Esophagus (tissue), 2 donors: ENCODE data around the gene GLIPR1. TPM values are rescaled to one million over a fixed set of nuclear protein-coding genes. Genes with fewer than 3 reads are reported as not detected.

ENCODE experiments used
- H3K27ac ChIP-seq, 2 donors: one replicate each; pipeline ENCODE4 v1.5.1; 2013; ENCODE audit warnings: low read depth in 2 of 2, mild to moderate bottlenecking in 2 of 2, inconsistent platforms in 1 of 2, low read length in 1 of 2, moderate library complexity in 1 of 2
- H3K27me3 ChIP-seq, 2 donors: one replicate each; pipeline ENCODE4 v1.6.1; 2013; ENCODE audit warnings: low read length in 2 of 2, control low read depth in 1 of 2, mild to moderate bottlenecking in 1 of 2; ENCODE audit not compliant: insufficient read depth in 2 of 2, control insufficient read depth in 1 of 2
- H3K36me3 ChIP-seq, 2 donors: one replicate each; pipeline ENCODE4 v1.6.1; 2013; ENCODE audit warnings: low read length in 1 of 2; ENCODE audit not compliant: control insufficient read depth in 2 of 2, insufficient read depth in 2 of 2
- H3K4me1 ChIP-seq, 2 donors: one replicate each; pipeline ENCODE4 v1.6.1; 2013; ENCODE audit warnings: low read length in 1 of 2; ENCODE audit not compliant: control insufficient read depth in 2 of 2, insufficient read depth in 2 of 2
- H3K4me3 ChIP-seq, 2 donors: one replicate each; pipeline ENCODE4 v1.5.1; 2013; ENCODE audit warnings: low read length in 2 of 2, mild to moderate bottlenecking in 2 of 2, low read depth in 1 of 2, moderate library complexity in 1 of 2
- H3K9me3 ChIP-seq, 2 donors: one replicate each; pipeline ENCODE4 v1.6.1; 2013; ENCODE audit warnings: mild to moderate bottlenecking in 2 of 2, low read depth in 1 of 2, low read length in 1 of 2, moderate library complexity in 1 of 2; ENCODE audit not compliant: control insufficient read depth in 2 of 2, insufficient read depth in 1 of 2
- WGBS, 2 donors: extraction: QIAGEN DNeasy Blood & Tissue Kit; methylation state at CpG; one replicate each; pipeline ENCODE4 v1.1.7; 2013; 5-methylcytosine and 5-hydroxymethylcytosine counted together
- polyA plus RNA-seq, 2 donors: library from polyadenylated mRNA; stranded (reverse); fragments of 200-250 nt; gene quantifications; one replicate each; pipeline ENCODE4 v1.2.3, GENCODE V29; 2013
- donor health status: healthy with polysubstance abuse.
- donor health status: Bipolar disorder and iron deficiency.

The GLIPR1 gene
- polyA plus RNA-seq, 2 donors, result 0.94 to 2.4 TPM

DNA sequence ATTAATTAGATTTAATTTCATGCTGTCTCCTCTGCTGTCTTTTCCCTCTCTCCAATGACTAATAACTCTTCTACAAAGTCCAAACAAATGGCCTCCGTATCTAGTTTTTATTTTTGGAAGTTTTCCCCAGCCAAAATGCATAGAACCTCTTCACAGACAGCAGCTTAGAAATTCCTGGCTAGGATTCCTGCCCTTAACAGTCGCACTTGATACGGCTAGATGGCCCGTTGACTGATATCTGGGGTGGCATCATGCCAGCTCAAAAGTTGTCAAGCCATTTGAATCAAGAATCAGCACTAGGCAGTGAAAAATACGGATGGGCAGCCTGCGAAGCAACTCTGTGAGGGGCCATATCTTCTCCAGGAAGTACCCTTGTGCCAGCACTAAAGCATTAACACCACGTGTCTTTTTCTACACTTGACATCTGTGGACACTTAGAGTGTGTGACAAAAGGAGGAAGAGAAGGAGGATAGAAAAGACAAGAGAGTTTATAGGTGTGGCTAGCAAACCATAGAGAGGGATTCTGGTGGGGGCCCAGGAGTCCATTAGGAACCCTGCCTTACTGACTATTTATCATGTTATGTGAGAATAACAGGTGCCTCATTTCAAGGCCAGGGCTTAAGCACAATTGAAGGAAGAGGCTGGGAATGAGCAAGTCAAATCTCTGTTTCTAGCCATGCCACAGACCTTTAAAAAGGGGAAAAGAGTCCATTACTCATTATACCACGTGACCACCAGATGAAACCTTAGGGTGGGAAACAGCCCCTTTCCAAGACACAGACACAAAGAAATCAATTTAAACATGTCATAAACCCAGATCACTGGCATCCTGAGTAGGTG lies 70.1 kb downstream of the GLIPR1 start:
- H3K9me3 ChIP-seq, result no peaks in the 10 kb centered on the region
- H3K4me3 ChIP-seq, result no peak overlapping the region
- no peaks in the 10 kb centered on the region for H3K4me1 ChIP-seq
- no peaks in the 10 kb centered on the region for H3K27me3 ChIP-seq
- no peaks in the 10 kb centered on the region for H3K36me3 ChIP-seq
- 31 to 43% methylated on average over 8 of the region's 8 CpGs for WGBS, 2 donors
- H3K27ac ChIP-seq, result no peak overlapping the region

DNA sequence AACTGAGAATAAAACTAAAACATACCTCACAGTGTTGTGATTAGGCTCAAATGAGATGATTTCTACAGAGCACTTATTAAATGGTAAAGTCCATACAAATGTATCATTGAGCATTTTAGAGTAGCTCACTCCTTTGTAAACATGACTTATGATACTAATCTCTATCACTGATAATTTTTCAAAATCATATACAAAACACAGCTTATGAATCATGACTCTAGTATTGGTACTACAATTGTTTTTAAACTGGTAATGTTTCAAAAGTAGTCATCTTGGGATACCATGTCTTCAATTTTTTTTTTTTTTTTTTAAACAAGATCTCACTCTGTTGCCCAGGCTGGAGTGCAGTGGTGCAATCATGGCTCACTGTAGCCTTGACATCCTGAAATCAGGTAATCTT lies 70.9 kb downstream of the GLIPR1 start:
- no peak overlapping the region for H3K27ac ChIP-seq
- H3K36me3 ChIP-seq, result no peaks in the 10 kb centered on the region
- no peaks in the 10 kb centered on the region for H3K27me3 ChIP-seq
- H3K4me3 ChIP-seq, result no peak overlapping the region
- H3K9me3 ChIP-seq, result no peaks in the 10 kb centered on the region
- no peaks in the 10 kb centered on the region for H3K4me1 ChIP-seq

DNA sequence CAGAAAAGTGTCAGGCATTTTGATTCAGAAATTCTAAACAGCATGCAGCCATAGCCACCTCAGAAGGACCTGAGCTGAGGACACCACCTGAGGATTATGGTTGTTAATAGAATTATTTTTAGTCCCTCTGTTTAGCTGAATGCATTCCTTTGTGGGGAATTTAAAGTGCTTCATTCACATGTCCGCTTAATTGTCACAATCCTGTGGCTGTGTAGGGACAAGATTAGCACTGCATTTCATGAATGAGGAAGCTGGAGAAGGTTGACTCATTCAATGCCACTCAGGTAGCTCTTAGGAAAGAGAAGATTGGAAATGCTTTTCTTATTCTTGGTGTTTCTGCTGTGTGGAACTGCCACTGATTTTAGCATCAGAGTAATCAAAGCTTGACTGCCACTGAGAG lies 72.8 kb downstream of the GLIPR1 start:
- no peaks in the 10 kb centered on the region for H3K9me3 ChIP-seq
- no peak overlapping the region for H3K4me3 ChIP-seq
- no peaks in the 10 kb centered on the region for H3K4me1 ChIP-seq
- WGBS, 2 donors, result 51 to 56% methylated on average over 1 of the region's 1 CpG
- no peaks in the 10 kb centered on the region for H3K36me3 ChIP-seq
- no peak overlapping the region for H3K27ac ChIP-seq
- H3K27me3 ChIP-seq, result no peaks in the 10 kb centered on the region

Other genes starting within 250 kb of the GLIPR1 start
- gene CAPS2, start 150.4 kb upstream of the GLIPR1 start, polyA plus RNA-seq, result 1 to 10 TPM; 1.6 to 2.1 TPM
- not detected for gene GLIPR1L1, start 146.1 kb upstream of the GLIPR1 start, polyA plus RNA-seq
- gene GLIPR1L2, start 89.7 kb upstream of the GLIPR1 start, polyA plus RNA-seq, result under 1 TPM; 0.14 to 0.22 TPM
- gene KRR1, start 30.9 kb downstream of the GLIPR1 start, polyA plus RNA-seq, result 10 to 100 TPM; 22.3 to 22.6 TPM